Astrocyte of the cerebellum (primary cell): Measurements from ENCODE around the gene ZNF587.
"Not testable (repeated sequence)": the region's sequence is repeated elsewhere in the genome, so short reads cannot be mapped to it uniquely, and the experiment has no call there.

Experiments
- DNase-seq: peaks from one replicate; pipeline ENCODE4 v3.0.0-alpha.2; 2011; ENCODE audit warnings: low read depth
- H3K4me3 ChIP-seq: 2 replicates; pipeline ENCODE4 v1.5.1; 2011; ENCODE audit warnings: mild to moderate bottlenecking, low read depth, low read length, moderate library complexity
- CTCF ChIP-seq: IDR thresholded peaks from 2 replicates; pipeline ENCODE4 v1.5.1; 2012; ENCODE audit warnings: low read length, low read depth, moderate library complexity, mild to moderate bottlenecking; ENCODE audit errors: missing control alignments
- in situ Hi-C: cut with HindIII; loops from 2 replicates; pipeline ENCODE4 v1.10.0; 2017; ENCODE audit warnings: low sequenced_read_pairs

The ZNF587 gene

GRCh38 chr19:57829316-57829715, 20.3 kb upstream of the ZNF587 start:
- no peak overlapping the region for H3K4me3 ChIP-seq
- in situ Hi-C loops, result no loop called here
- no peak for TF ChIP-seq CTCF
- DNase-seq, result no peak

DNA sequence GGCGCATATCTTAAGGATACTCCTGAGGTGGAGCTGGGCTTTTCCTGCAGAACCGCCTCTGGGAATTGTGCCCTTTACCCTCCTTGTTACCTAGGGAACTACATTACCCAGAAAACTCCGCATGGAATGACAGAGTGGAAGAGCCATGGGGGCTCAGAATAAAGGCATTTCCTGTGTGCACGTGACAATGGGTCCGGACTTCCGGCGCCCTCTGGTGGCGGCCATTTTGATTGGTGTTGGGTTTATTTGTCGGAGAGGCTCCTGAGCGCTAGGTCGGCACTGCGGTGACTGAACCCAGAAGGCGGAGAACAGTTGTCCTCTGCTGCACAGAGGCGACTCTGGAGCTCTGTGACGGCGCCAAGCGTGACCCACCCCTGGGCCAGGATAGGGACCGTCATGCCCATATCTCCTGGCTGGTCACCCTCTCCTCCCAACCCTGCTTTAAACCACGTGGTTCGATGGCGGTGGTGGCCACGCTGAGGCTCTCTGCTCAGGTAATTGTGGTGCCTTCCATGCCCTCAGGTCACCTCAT, 19.5 kb upstream of the ZNF587 start, which contains the start of gene ZNF587B:
Gene ZNF587B (plus strand): TSS at position 229 of the 532 bp plus-strand sequence. CDS start 230 bp downstream, at position 459.
- peak; percentile 44 for DNase-seq
- peak within 1 kb of the TSS; percentile 50 for H3K4me3 ChIP-seq
- in situ Hi-C loops, result no loop called here
- TF ChIP-seq CTCF, result peak; percentile 48

DNA sequence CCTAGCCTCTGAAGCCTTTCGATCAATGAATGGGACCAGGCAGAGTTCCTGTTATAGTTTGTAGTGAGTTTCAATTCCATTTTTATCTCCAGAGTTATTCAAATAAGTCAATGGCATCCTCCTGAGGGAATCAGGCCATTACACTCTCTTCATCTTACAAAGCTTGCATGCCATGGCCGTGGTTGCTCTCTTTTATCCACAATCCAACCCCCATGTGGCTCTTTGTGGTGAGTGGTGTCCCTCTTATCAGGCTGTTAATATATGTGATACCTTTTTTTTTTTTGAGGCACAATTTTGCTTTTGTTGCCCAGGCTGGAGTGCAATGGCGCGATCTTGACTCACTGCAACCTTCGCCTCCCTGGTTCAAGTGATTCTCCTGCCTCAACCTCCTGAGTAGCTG, 12.7 kb upstream of the ZNF587 start:
- DNase-seq, H3K4me3 ChIP-seq, in situ Hi-C loops: not testable (repeated sequence)

DNA sequence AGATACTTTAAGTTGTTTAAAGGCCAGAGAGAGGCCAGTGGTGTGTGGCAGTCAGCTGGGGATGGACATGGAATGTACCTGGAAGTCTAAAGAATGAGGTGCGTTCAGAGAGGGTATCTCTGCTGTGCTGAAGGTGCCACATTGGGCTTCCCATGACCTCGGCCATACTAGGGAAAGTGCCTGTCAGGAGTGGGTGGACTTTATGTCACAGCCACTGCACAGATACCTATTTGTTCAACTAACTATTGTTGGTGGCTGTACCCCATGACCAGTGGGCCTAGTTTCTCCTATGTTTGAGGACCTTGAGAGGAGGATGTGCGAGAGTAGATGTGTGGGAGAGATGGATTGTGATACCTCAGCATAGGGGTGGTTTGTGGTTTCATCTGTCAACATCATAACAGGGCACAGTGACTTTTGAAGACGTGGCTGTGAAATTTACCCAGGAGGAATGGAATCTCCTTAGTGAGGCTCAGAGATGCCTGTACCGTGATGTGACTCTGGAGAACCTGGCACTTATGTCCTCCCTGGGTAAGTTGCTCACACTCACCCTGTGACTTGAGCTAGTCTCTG, 11.0 kb upstream of the ZNF587 start:
- DNase-seq, in situ Hi-C loops, H3K4me3 ChIP-seq: not testable (repeated sequence)

DNA sequence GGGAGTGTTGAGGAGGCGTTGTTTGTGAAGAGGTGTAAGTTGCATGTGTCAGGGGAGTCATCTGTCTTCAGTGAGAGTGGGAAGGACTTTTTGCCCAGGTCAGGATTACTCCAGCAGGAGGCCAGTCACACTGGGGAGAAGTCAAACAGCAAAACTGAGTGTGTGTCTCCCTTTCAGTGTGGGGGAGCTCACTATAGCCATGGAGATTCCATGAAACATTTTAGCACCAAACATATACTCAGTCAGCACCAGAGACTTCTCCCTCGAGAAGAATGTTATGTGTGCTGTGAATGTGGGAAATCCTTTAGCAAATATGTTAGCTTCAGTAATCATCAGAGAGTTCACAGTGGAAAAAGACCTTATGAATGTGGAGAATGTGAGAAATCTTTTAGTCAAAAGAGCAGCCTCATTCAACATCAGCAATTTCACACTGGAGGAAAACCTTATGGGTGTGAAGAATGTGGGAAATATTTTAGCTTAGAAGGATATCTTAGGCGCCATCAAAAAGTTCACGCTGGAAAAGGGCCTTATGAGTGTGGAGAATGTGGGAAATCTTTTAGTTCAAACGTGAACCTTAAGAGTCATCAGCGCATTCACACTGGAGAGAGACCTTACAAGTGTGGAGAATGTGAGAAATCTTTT, 8.4 kb upstream of the ZNF587 start:
- in situ Hi-C loops, result no loop called here
- H3K4me3 ChIP-seq, result no peak overlapping the region
- DNase-seq, result no peak
- no peak for TF ChIP-seq CTCF

- in situ Hi-C loops, H3K4me3 ChIP-seq, DNase-seq: not testable (repeated sequence)
Measured at GRCh38 chr19:57847164-57847563, 2.5 kb upstream of the ZNF587 start.

GRCh38 chr19:57849162-57849665, 445 bp upstream of the ZNF587 start:
- DNase-seq, in situ Hi-C loops: not testable (repeated sequence)
- peak overlapping the region; percentile 66 for H3K4me3 ChIP-seq

DNA sequence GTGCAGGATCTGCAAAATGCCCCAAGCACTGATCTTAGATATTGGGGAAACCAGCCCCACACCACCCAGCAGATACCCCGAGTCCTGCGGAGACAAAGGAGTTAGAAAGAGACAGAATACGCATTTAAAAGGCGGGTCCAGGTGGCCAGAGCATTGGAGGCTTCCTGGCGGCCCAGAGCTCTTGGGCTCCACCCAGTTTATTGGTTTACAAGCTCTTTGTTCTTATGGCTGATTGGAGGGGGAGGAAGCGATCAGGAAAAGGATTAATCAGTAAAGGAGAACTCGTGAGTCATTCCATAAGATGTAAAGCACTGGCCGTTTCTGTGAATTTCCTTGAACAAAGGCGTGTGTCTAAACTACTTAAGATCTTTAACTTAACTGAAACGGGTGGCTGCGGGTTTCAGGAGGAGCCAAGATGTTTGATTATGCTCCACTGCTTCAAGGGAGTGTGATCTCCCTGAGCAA, 926 bp downstream of the ZNF587 start:
- no peak for DNase-seq
- in situ Hi-C loops, result no loop called here
- TF ChIP-seq CTCF, result no peak
- peak overlapping the region; percentile 66 for H3K4me3 ChIP-seq

- in situ Hi-C loops, H3K4me3 ChIP-seq, DNase-seq: not testable (repeated sequence)
Measured at GRCh38 chr19:57851812-57852603, 2.3 kb downstream of the ZNF587 start.

DNA sequence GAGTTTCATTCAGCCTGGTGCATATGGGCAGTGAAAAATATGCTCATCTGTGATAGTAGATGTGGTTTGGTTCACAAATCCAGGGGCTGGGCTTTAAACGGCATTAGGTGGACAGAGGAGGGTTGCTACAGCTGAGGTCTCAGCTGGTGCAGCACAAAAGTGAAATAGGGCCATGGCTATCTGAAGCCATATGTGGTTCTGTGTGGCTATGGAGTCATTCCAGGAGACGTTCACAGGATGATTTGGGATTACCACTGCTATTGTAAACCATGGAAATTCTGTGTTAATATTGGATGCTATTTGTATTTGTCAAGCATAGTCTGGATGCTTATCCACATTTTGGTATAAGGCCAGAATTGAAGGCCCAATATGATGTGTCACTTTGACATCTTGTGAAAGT, 4.5 kb downstream of the ZNF587 start:
- H3K4me3 ChIP-seq, DNase-seq, in situ Hi-C loops: not testable (repeated sequence)

- in situ Hi-C loops, DNase-seq, H3K4me3 ChIP-seq: not testable (repeated sequence)
Measured at GRCh38 chr19:57862351-57862750, 12.7 kb downstream of the ZNF587 start.
